Mesenchymal stem cell (in vitro differentiated cells and primary cell): ENCODE data around the gene SPRTN. TPM values are rescaled to one million over a fixed set of nuclear protein-coding genes. Genes with fewer than 3 reads are reported as not detected.

Experiments
- DNase-seq: peaks from one replicate; pipeline ENCODE4 v3.0.0-alpha.2; 2013
- H2AFZ ChIP-seq: one replicate; pipeline ENCODE4 v1.6.1; 2013; ENCODE audit warnings: low read depth, mild to moderate bottlenecking, control low read depth, inconsistent platforms, low read length, moderate library complexity
- H2AK5ac ChIP-seq: 2 replicates; pipeline ENCODE4 v1.6.1; 2013; ENCODE audit warnings: low read length, moderate library complexity, mild to moderate bottlenecking, inconsistent platforms; ENCODE audit not compliant: severe bottlenecking
- H2BK120ac ChIP-seq: one replicate; pipeline ENCODE4 v1.6.1; 2013; ENCODE audit warnings: low read depth, mild to moderate bottlenecking, inconsistent platforms, low read length, moderate library complexity
- H2BK12ac ChIP-seq, 2 experiments: one replicate each; pipeline ENCODE4 v1.6.1; 2013; ENCODE audit warnings: inconsistent platforms in 2 of 2, low read length in 2 of 2, mild to moderate bottlenecking in 2 of 2, moderate library complexity in 2 of 2, control low read depth in 1 of 2
- H2BK15ac ChIP-seq: one replicate; pipeline ENCODE4 v1.6.1; 2013; ENCODE audit warnings: mild to moderate bottlenecking, low read depth, inconsistent platforms; ENCODE audit not compliant: poor library complexity, severe bottlenecking
- H2BK5ac ChIP-seq: 2 replicates; pipeline ENCODE4 v1.6.1; 2013; ENCODE audit warnings: low read depth, mild to moderate bottlenecking, low read length, control low read depth, inconsistent platforms; ENCODE audit not compliant: poor library complexity, severe bottlenecking
- H3K14ac ChIP-seq, 2 experiments: one replicate each; pipeline ENCODE4 v1.6.1; 2013; ENCODE audit warnings: inconsistent platforms in 2 of 2, low read length in 2 of 2, control low read depth in 1 of 2, mild to moderate bottlenecking in 1 of 2, moderate library complexity in 1 of 2
- H3K18ac ChIP-seq, 2 experiments: one replicate each; pipeline ENCODE4 v1.6.1; 2013; ENCODE audit warnings: inconsistent platforms in 2 of 2, low read length in 2 of 2, control low read depth in 1 of 2, low read depth in 1 of 2, mild to moderate bottlenecking in 1 of 2
- H3K23ac ChIP-seq, 2 experiments: one replicate each; pipeline ENCODE4 v1.6.1; 2013; ENCODE audit warnings: inconsistent platforms in 2 of 2, low read length in 2 of 2, mild to moderate bottlenecking in 2 of 2, moderate library complexity in 2 of 2, control low read depth in 1 of 2
- H3K27ac ChIP-seq: 2 replicates; pipeline ENCODE4 v1.5.1; 2013; ENCODE audit warnings: mild to moderate bottlenecking, moderate library complexity, low read length, control low read depth, inconsistent platforms; ENCODE audit not compliant: poor library complexity, severe bottlenecking
- H3K27me3 ChIP-seq, 2 experiments: 2 replicates each; pipeline versions ENCODE4 v1.6.1 to v1.7.0; 2013; ENCODE audit warnings: low read length in 2 of 2, mild to moderate bottlenecking in 2 of 2, moderate library complexity in 2 of 2, control low read depth in 1 of 2, inconsistent platforms in 1 of 2; ENCODE audit not compliant: control insufficient read depth in 1 of 2, insufficient read depth in 1 of 2
- H3K36me3 ChIP-seq, 2 experiments: 2 replicates each; pipeline versions ENCODE4 v1.6.1 to v1.7.0; 2013; ENCODE audit warnings: low read length in 2 of 2, control low read depth in 1 of 2, inconsistent platforms in 1 of 2, low read depth in 1 of 2, mild to moderate bottlenecking in 1 of 2; ENCODE audit not compliant: insufficient read depth in 2 of 2, control insufficient read depth in 1 of 2
- H3K4ac ChIP-seq, 2 experiments: one replicate each; pipeline ENCODE4 v1.6.1; 2013; ENCODE audit warnings: inconsistent platforms in 2 of 2, low read length in 2 of 2, mild to moderate bottlenecking in 2 of 2, moderate library complexity in 2 of 2, control low read depth in 1 of 2, low read depth in 1 of 2
- H3K4me1 ChIP-seq: 2 replicates; pipeline ENCODE4 v1.6.1; 2013; ENCODE audit warnings: low read depth, low read length, control low read depth; ENCODE audit not compliant: control insufficient read depth, insufficient read depth
- H3K4me2 ChIP-seq: 2 replicates; pipeline ENCODE4 v1.6.1; 2013; ENCODE audit warnings: low read length, mild to moderate bottlenecking, inconsistent platforms; ENCODE audit not compliant: poor library complexity, severe bottlenecking
- H3K4me3 ChIP-seq, 2 experiments: 2 replicates each; pipeline versions ENCODE4 v1.5.1 to v1.7.0; 2013; ENCODE audit warnings: low read length in 2 of 2, mild to moderate bottlenecking in 2 of 2, control low read depth in 1 of 2, low read depth in 1 of 2; ENCODE audit not compliant: insufficient read depth in 1 of 2
- H3K79me1 ChIP-seq: replicated peaks from 2 replicates; pipeline ENCODE4 v1.6.1; 2013; ENCODE audit warnings: mild to moderate bottlenecking, control low read depth, low read length, inconsistent platforms; ENCODE audit not compliant: poor library complexity, severe bottlenecking
- H3K9ac ChIP-seq: 2 replicates; pipeline ENCODE4 v1.7.0; 2013; ENCODE audit warnings: mild to moderate bottlenecking, low read length, moderate library complexity
- H3K9me3 ChIP-seq: 2 replicates; pipeline ENCODE4 v1.7.0; 2013; ENCODE audit warnings: mild to moderate bottlenecking, low read length; ENCODE audit not compliant: control insufficient read depth
- H4K8ac ChIP-seq: one replicate; pipeline ENCODE4 v1.6.1; 2013; ENCODE audit warnings: inconsistent platforms, mild to moderate bottlenecking, low read length, moderate library complexity
- H4K91ac ChIP-seq: one replicate; pipeline ENCODE4 v1.6.1; 2013; ENCODE audit warnings: mild to moderate bottlenecking, low read length, inconsistent platforms
- WGBS: methylation state at CpG from one replicate; pipeline ENCODE4 v1.1.7; 2013; ENCODE audit warnings: mixed read lengths; 5-methylcytosine and 5-hydroxymethylcytosine counted together
- polyA plus RNA-seq, 2 experiments: library from polyadenylated mRNA; stranded (reverse); fragments of 200-250 nt; gene quantifications; one replicate each; pipeline ENCODE4 v1.2.3, GENCODE V29; 2013

SPRTN gene
- polyA plus RNA-seq (2013, experiment 1 of 2): 14.0 TPM
- polyA plus RNA-seq (2013, experiment 2 of 2): 11.6 TPM

GRCh38 chr1:231338270-231339128, at the start of gene SPRTN:
SPRTN (plus strand) TSS chr1:231338293; CDS start chr1:231338384, 91 bp downstream.
- Histone ChIP-seq H3K18ac (peak within 1 kb of the TSS; percentile 75 to 95), H4K8ac (peak within 1 kb of the TSS; percentile 91), H3K4me2 (peak within 1 kb of the TSS; percentile 76), H3K79me1 (peaks cover 9% of the 10 kb centered on the region), H3K27ac (peak within 1 kb of the TSS; percentile 98), H2AFZ (peak within 1 kb of the TSS; percentile 83), H2BK120ac (no peak within 1 kb of the TSS), H2AK5ac (no peak within 1 kb of the TSS), H3K4ac (peak within 1 kb of the TSS; percentile 70 to 88), H3K27me3 (no peaks in the 10 kb centered on the region), H3K9ac (peak within 1 kb of the TSS; percentile 96), H4K91ac (peak within 1 kb of the TSS; percentile 71), H3K4me1 (peaks cover 21% of the 10 kb centered on the region), H2BK15ac (no peak within 1 kb of the TSS), H3K14ac (peak within 1 kb of the TSS in 1 of 2 experiments; percentile 94), H3K4me3 (peak within 1 kb of the TSS; percentile 95 to 99), H3K36me3 (peaks cover 13 to 48% of the 10 kb centered on the region in 2 experiments), H2BK12ac (no peak within 1 kb of the TSS), H3K9me3 (no peaks in the 10 kb centered on the region), H2BK5ac (peak within 1 kb of the TSS; percentile 67), H3K23ac (peak within 1 kb of the TSS in 1 of 2 experiments; percentile 54)
- under 1% methylated on average over 35 of the region's 43 CpGs for WGBS
- DNase-seq: peak; percentile 29

- H2BK5ac ChIP-seq: no peak overlapping the region
- H3K27ac ChIP-seq: no peak overlapping the region
- H3K4me2 ChIP-seq: no peak overlapping the region
- H3K18ac ChIP-seq: no peak overlapping the region
- H4K91ac ChIP-seq: no peak overlapping the region
- no peaks in the 10 kb centered on the region for H3K79me1 ChIP-seq
- DNase-seq: no peak
- H3K27me3 ChIP-seq: no peaks in the 10 kb centered on the region
- H2AFZ ChIP-seq: no peak overlapping the region
- WGBS: 82% methylated on average over 4 of the region's 4 CpGs
- H3K4me3 ChIP-seq: no peak overlapping the region
- no peaks in the 10 kb centered on the region for H3K36me3 ChIP-seq
- no peak overlapping the region for H2BK120ac ChIP-seq
- no peak overlapping the region for H2BK15ac ChIP-seq
- no peak overlapping the region for H2BK12ac ChIP-seq
- H2AK5ac ChIP-seq: no peak overlapping the region
- no peaks in the 10 kb centered on the region for H3K4me1 ChIP-seq
- no peak overlapping the region for H3K14ac ChIP-seq
- no peak overlapping the region for H3K4ac ChIP-seq
- H3K9me3 ChIP-seq: no peaks in the 10 kb centered on the region
- H4K8ac ChIP-seq: no peak overlapping the region
- no peak overlapping the region for H3K23ac ChIP-seq
- no peak overlapping the region for H3K9ac ChIP-seq
Measured at GRCh38 chr1:231295938-231296337, 42.2 kb upstream of the SPRTN start.

GRCh38 chr1:231301990-231302389, 36.1 kb upstream of the SPRTN start:
- Histone ChIP-seq H3K27ac (no peak overlapping the region), H3K4me1 (no peaks in the 10 kb centered on the region), H2AK5ac (no peak overlapping the region), H3K4me2 (no peak overlapping the region), H2BK5ac (no peak overlapping the region), H3K14ac (no peak overlapping the region), H4K8ac (no peak overlapping the region), H2AFZ (no peak overlapping the region), H3K9me3 (no peaks in the 10 kb centered on the region), H3K4me3 (no peak overlapping the region), H3K23ac (no peak overlapping the region), H3K4ac (no peak overlapping the region), H2BK12ac (no peak overlapping the region), H3K36me3 (no peaks in the 10 kb centered on the region), H3K18ac (no peak overlapping the region), H3K27me3 (no peaks in the 10 kb centered on the region), H3K9ac (no peak overlapping the region), H4K91ac (no peak overlapping the region), H2BK15ac (no peak overlapping the region), H2BK120ac (no peak overlapping the region), H3K79me1 (no peaks in the 10 kb centered on the region)
- WGBS: 88% methylated on average over 3 of the region's 3 CpGs
- no peak for DNase-seq

GRCh38 chr1:231310391-231310934, 27.6 kb upstream of the SPRTN start:
- no peaks in the 10 kb centered on the region for H3K79me1 ChIP-seq
- no peak overlapping the region for H3K4ac ChIP-seq
- no peak overlapping the region for H2BK15ac ChIP-seq
- no peaks in the 10 kb centered on the region for H3K36me3 ChIP-seq
- no peak overlapping the region for H4K91ac ChIP-seq
- no peak overlapping the region for H3K23ac ChIP-seq
- H2AFZ ChIP-seq: no peak overlapping the region
- no peak overlapping the region for H3K14ac ChIP-seq
- 96% methylated on average over 10 of the region's 10 CpGs for WGBS
- no peak overlapping the region for H4K8ac ChIP-seq
- H3K4me3 ChIP-seq: no peak overlapping the region
- no peak overlapping the region for H3K18ac ChIP-seq
- no peaks in the 10 kb centered on the region for H3K4me1 ChIP-seq
- H3K27ac ChIP-seq: no peak overlapping the region
- no peak overlapping the region for H2BK120ac ChIP-seq
- no peaks in the 10 kb centered on the region for H3K27me3 ChIP-seq
- no peaks in the 10 kb centered on the region for H3K9me3 ChIP-seq
- DNase-seq: no peak
- no peak overlapping the region for H2AK5ac ChIP-seq
- H3K9ac ChIP-seq: no peak overlapping the region
- H2BK12ac ChIP-seq: no peak overlapping the region
- no peak overlapping the region for H3K4me2 ChIP-seq
- H2BK5ac ChIP-seq: no peak overlapping the region
